Keratinocyte (primary cell): ENCODE measurements around the gene MROH2A. TPM values are rescaled to one million over a fixed set of nuclear protein-coding genes. Genes with fewer than 3 reads are reported as not detected.

Experiments used
- DNase-seq: peaks from one replicate; pipeline ENCODE4 v3.0.0-alpha.2; 2011; ENCODE audit warnings: low read depth, missing footprints, low spot score
- FAIRE-seq: peaks from 2 replicates; lab custom pipeline; 2011; peaks lifted over from hg19 to GRCh38; lab: Jason Lieb, UNC
- H2AFZ ChIP-seq: 2 replicates; pipeline ENCODE4 v1.6.0; 2012; ENCODE audit warnings: low read length, control low read depth, inconsistent platforms; ENCODE audit not compliant: control insufficient read depth
- H3K27ac ChIP-seq: 2 replicates; pipeline ENCODE4 v1.5.1; 2011; ENCODE audit warnings: low read length; ENCODE audit not compliant: control insufficient read depth, insufficient read depth
- H3K27me3 ChIP-seq: 3 replicates; pipeline ENCODE4 v1.6.0; 2011; ENCODE audit warnings: low read length; ENCODE audit not compliant: control insufficient read depth, insufficient read depth; ENCODE audit errors: extremely low read depth
- H3K36me3 ChIP-seq, 2 experiments: 2 replicates in 1 of 2; 3 replicates in 1 of 2; pipeline ENCODE4 v1.5.1; 2011; ENCODE audit warnings: low read length in 2 of 2, mild to moderate bottlenecking in 1 of 2; ENCODE audit not compliant: control insufficient read depth in 2 of 2, insufficient read depth in 2 of 2; ENCODE audit errors: extremely low read depth in 1 of 2
- H3K4me1 ChIP-seq: 3 replicates; pipeline ENCODE4 v1.5.1; 2011; ENCODE audit warnings: low read length; ENCODE audit not compliant: control insufficient read depth, insufficient read depth; ENCODE audit errors: extremely low read depth
- H3K4me2 ChIP-seq: 3 replicates; pipeline ENCODE4 v1.6.0; 2011; ENCODE audit warnings: low read depth, low read length; ENCODE audit not compliant: control insufficient read depth, insufficient read depth; ENCODE audit errors: extremely low read depth
- H3K4me3 ChIP-seq, 3 experiments: fragments of 200-600 bp in 1 of 3; sonication (generic) in 1 of 3; 2 replicates in 2 of 3; 3 replicates in 1 of 3; pipeline ENCODE4 v1.5.1; 2011 to 2016; ENCODE audit warnings: low read length in 3 of 3, mild to moderate bottlenecking in 3 of 3, control low read depth in 2 of 3, inconsistent platforms in 1 of 3, low read depth in 1 of 3, mixed read lengths in 1 of 3, mixed run types in 1 of 3, moderate library complexity in 1 of 3; ENCODE audit not compliant: control insufficient read depth in 2 of 3, insufficient read depth in 2 of 3; ENCODE audit errors: extremely low read depth in 1 of 3
- H3K79me2 ChIP-seq: 2 replicates; pipeline ENCODE4 v1.6.0; 2012; ENCODE audit warnings: low read length; ENCODE audit not compliant: control insufficient read depth, insufficient read depth
- H3K9ac ChIP-seq: 3 replicates; pipeline ENCODE4 v1.6.0; 2011; ENCODE audit warnings: low read length; ENCODE audit not compliant: control insufficient read depth, insufficient read depth; ENCODE audit errors: extremely low read depth
- H3K9me1 ChIP-seq: 3 replicates; pipeline ENCODE4 v1.6.0; 2011; ENCODE audit warnings: low read length; ENCODE audit not compliant: control insufficient read depth, insufficient read depth; ENCODE audit errors: extremely low read depth
- H3K9me3 ChIP-seq: 2 replicates; pipeline ENCODE4 v1.5.1; 2012; ENCODE audit warnings: low read depth, low read length; ENCODE audit not compliant: control insufficient read depth
- H4K20me1 ChIP-seq: 3 replicates; pipeline ENCODE4 v1.6.0; 2011; ENCODE audit warnings: low read length; ENCODE audit not compliant: control insufficient read depth, insufficient read depth; ENCODE audit errors: extremely low read depth
- EZH2 ChIP-seq: IDR thresholded peaks from one replicate; pipeline ENCODE4 v1.6.1; 2012; ENCODE audit warnings: inconsistent platforms, mild to moderate bottlenecking, low read length, moderate library complexity
- dilution Hi-C: fragments of 300-500 bp; cut with MboI; formaldehyde crosslinking; loops from one replicate; pipeline ENCODE4 v1.7.0; 2020; ENCODE audit warnings: low sequenced_read_pairs; ENCODE audit not compliant: extremely low pct_ligation_motif_present
- polyA plus RNA-seq, 5 experiments: library from polyadenylated mRNA; depleted of rRNA in 3 of 5; stranded (reverse) in 3 of 5; stranded (forward) in 1 of 5; unstranded in 1 of 5; fragments of >200 nt; gene quantifications; 1 replicate in 1 of 5; 2 replicates in 3 of 5; 3 replicates in 1 of 5; pipeline versions ENCODE4 v1.2.1 to v1.2.3, GENCODE V29; 2011 to 2012; ENCODE audit warnings: missing spikeins in 2 of 5, low read depth in 1 of 5, low replicate concordance in 1 of 5
- TF ChIP-seq, protein P1 (sequence below), 3 experiments: IDR thresholded peaks in 1 of 3; conservative IDR thresholded peaks in 1 of 3; optimal IDR thresholded peaks in 1 of 3; 2 replicates in 2 of 3; 3 replicates in 1 of 3; pipeline versions ENCODE3 to v1.5.1; 2011; ENCODE audit warnings: low read length in 3 of 3, mild to moderate bottlenecking in 3 of 3, moderate library complexity in 2 of 3, control low read depth in 1 of 3, inconsistent platforms in 1 of 3; ENCODE audit not compliant: insufficient read depth in 2 of 3; ENCODE audit errors: extremely low read depth in 1 of 3

Gene MROH2A
- polyA plus RNA-seq, 1 donor (not counting 4 experiments of a cell fraction or from before 2014, with no cell fraction given) = 0.33 TPM

DNA sequence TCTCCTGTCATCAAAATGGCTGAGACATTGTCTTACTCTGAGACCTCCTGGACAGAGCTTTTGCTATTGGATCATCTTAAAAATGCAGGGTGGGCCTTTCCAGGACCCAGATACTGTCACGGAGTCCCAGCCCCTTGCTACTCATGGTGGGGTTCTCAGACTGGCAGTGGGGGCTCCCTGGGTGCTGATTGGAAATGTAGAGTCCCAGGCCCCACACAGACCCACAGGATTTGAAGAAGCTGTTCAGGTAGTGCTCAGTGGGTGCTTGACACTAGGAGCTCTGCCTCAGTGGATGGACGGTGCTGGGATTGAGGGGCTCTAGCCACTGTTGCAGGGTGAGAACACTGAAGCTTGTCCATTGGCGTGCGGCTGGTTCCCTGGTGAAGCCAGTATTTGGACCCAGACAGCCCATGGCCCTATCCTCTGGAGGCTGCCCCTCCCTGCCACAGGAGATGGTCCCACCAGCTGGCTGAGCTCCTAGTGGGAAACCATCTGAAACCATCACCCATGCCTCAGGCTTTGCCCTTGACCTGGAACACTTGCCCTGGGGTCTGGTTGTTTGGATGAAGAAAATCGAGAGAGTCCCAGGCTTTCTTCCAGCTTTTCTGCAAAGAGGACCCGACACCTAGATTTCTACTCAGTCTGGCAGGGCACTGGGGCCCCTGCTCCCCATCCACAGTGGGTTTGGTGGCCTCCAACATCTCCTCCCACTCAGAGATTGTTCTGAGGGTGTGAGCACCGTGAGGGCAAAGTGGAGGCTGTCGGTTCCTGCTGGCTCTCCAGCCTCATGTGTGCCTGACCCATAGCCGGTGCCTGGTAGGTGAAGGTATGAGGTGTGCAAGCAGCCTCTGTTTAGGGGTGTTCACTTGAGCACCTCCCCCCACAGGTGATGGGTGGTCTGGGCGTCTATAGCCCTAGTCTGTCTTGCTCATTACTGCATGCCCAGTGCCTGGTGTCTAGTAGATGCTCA, 30.1 kb downstream of the MROH2A start:
- no peaks in the 10 kb centered on the region for H4K20me1 ChIP-seq
- no peaks in the 10 kb centered on the region for H3K9me3 ChIP-seq
- no peak overlapping the region for H3K4me2 ChIP-seq
- H3K9me1 ChIP-seq = no peaks in the 10 kb centered on the region
- H3K4me1 ChIP-seq = no peaks in the 10 kb centered on the region
- DNase-seq = no peak
- no peaks in the 10 kb centered on the region for H3K79me2 ChIP-seq
- peaks cover 18% of the 10 kb centered on the region for H3K27me3 ChIP-seq
- TF ChIP-seq, protein P1, sequence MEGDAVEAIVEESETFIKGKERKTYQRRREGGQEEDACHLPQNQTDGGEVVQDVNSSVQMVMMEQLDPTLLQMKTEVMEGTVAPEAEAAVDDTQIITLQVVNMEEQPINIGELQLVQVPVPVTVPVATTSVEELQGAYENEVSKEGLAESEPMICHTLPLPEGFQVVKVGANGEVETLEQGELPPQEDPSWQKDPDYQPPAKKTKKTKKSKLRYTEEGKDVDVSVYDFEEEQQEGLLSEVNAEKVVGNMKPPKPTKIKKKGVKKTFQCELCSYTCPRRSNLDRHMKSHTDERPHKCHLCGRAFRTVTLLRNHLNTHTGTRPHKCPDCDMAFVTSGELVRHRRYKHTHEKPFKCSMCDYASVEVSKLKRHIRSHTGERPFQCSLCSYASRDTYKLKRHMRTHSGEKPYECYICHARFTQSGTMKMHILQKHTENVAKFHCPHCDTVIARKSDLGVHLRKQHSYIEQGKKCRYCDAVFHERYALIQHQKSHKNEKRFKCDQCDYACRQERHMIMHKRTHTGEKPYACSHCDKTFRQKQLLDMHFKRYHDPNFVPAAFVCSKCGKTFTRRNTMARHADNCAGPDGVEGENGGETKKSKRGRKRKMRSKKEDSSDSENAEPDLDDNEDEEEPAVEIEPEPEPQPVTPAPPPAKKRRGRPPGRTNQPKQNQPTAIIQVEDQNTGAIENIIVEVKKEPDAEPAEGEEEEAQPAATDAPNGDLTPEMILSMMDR (optimal IDR thresholded peaks at IDR 0.05 in 1 of 3, IDR thresholded peaks at IDR 0.05 in 1 of 3, conservative IDR thresholded peaks at IDR 0.05 in 1 of 3; ENCODE audit: extremely low read depth in 1 of 3, insufficient read depth in 2 of 3, low read length in 3 of 3) = no peak
- TF ChIP-seq EZH2 = no peak
- dilution Hi-C loops = no loop called here
- no peak for FAIRE-seq
- no peak overlapping the region for H3K4me3 ChIP-seq
- no peak overlapping the region for H2AFZ ChIP-seq
- no peak overlapping the region for H3K9ac ChIP-seq
- no peaks in the 10 kb centered on the region for H3K36me3 ChIP-seq
- H3K27ac ChIP-seq = no peak overlapping the region

DNA sequence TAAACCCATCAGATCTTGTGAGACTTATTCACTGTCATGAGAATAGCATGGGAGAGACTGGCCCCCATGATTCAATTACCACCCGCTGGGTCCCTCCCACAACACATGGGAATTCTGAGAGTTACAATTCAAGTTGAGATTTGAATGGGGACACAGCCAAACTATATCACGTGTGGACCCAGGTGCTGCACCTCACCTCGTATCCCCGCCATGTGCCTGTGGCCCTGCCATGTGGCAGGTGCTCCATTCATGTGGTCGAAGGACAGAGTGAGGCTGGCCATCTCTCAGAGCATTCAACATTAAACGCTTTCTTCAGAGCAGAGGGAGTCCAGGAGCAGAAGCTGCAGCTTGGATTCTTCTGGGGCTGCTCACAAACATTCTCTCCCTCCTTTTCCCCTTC, 32.3 kb downstream of the MROH2A start:
- Histone ChIP-seq H3K9me1 (no peaks in the 10 kb centered on the region), H3K9ac (no peak overlapping the region), H3K27me3 (peaks cover 8% of the 10 kb centered on the region), H4K20me1 (no peaks in the 10 kb centered on the region), H3K36me3 (no peaks in the 10 kb centered on the region), H3K27ac (no peak overlapping the region), H2AFZ (no peak overlapping the region), H3K4me1 (no peaks in the 10 kb centered on the region), H3K4me3 (no peak overlapping the region), H3K9me3 (no peaks in the 10 kb centered on the region), H3K4me2 (no peak overlapping the region), H3K79me2 (no peaks in the 10 kb centered on the region)
- DNase-seq (no peak), FAIRE-seq (no peak)
- TF ChIP-seq, protein P1 (optimal IDR thresholded peaks at IDR 0.05 in 1 of 3, IDR thresholded peaks at IDR 0.05 in 1 of 3, conservative IDR thresholded peaks at IDR 0.05 in 1 of 3; ENCODE audit: extremely low read depth in 1 of 3, insufficient read depth in 2 of 3, low read length in 3 of 3) = no peak
- TF ChIP-seq EZH2 = no peak
- dilution Hi-C loops = no loop called here
